HG03139 (cell line): ENCODE measurements around the gene HJURP.

Source experiments
- ATAC-seq: cut with Tn5 transposase; IDR thresholded peaks from one replicate; pipeline ENCODE4 v1.9.1; 2021; ENCODE audit not compliant: unreplicated experiment

HJURP gene

DNA sequence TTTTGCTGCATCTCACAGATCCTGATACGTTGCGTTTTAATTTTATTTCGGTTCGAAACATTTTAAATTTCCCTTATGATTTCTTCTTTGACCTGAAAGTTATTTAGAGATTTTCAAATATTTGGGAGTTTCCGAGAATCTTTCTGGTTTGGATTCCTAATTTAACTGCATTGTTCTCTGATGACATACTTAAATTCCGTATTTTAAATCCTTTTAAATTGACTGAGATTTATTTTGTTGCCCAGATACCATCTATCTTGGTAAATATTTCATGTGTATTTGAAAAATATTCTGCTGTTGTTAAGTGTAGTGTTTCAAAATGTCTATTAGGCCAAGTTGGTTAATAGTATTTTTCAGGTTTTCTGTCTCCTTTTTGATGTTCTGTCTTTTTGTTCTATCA is 38.5 kb downstream of the HJURP start:
- ATAC-seq, result no peak

GRCh38 chr2:233814056-233814835 is 40.1 kb downstream of the HJURP start:
- no peak for ATAC-seq

- no peak for ATAC-seq
Measured at GRCh38 chr2:233813236-233814055, 40.9 kb downstream of the HJURP start.

- ATAC-seq, result no peak
Measured at GRCh38 chr2:233811732-233812131, 42.6 kb downstream of the HJURP start.

DNA sequence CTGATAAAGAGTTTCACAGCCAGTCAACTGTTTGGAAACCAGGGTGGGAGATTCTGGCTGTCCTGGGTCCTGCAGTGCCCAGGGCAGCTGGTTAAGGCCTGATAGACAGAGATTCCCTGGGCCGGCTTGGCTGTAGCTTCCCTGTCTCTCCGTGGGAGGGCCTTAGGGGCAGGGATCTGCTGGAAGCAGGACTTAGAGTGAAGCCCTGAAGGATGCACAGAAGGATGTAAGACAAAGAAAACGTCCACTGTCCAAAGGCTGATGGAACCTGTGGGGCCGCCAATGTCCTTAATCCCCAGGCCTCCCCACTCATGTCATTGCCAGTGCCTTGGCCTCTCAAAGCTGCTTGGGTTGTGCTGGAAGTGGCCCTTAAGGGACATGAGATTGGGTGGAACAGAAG is 43.2 kb downstream of the HJURP start:
- ATAC-seq, result no peak

DNA sequence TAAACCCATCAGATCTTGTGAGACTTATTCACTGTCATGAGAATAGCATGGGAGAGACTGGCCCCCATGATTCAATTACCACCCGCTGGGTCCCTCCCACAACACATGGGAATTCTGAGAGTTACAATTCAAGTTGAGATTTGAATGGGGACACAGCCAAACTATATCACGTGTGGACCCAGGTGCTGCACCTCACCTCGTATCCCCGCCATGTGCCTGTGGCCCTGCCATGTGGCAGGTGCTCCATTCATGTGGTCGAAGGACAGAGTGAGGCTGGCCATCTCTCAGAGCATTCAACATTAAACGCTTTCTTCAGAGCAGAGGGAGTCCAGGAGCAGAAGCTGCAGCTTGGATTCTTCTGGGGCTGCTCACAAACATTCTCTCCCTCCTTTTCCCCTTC is 44.0 kb downstream of the HJURP start:
- ATAC-seq, result no peak

DNA sequence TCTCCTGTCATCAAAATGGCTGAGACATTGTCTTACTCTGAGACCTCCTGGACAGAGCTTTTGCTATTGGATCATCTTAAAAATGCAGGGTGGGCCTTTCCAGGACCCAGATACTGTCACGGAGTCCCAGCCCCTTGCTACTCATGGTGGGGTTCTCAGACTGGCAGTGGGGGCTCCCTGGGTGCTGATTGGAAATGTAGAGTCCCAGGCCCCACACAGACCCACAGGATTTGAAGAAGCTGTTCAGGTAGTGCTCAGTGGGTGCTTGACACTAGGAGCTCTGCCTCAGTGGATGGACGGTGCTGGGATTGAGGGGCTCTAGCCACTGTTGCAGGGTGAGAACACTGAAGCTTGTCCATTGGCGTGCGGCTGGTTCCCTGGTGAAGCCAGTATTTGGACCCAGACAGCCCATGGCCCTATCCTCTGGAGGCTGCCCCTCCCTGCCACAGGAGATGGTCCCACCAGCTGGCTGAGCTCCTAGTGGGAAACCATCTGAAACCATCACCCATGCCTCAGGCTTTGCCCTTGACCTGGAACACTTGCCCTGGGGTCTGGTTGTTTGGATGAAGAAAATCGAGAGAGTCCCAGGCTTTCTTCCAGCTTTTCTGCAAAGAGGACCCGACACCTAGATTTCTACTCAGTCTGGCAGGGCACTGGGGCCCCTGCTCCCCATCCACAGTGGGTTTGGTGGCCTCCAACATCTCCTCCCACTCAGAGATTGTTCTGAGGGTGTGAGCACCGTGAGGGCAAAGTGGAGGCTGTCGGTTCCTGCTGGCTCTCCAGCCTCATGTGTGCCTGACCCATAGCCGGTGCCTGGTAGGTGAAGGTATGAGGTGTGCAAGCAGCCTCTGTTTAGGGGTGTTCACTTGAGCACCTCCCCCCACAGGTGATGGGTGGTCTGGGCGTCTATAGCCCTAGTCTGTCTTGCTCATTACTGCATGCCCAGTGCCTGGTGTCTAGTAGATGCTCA is 46.1 kb downstream of the HJURP start:
- ATAC-seq, result no peak

GRCh38 chr2:233807215-233807865 is 47.0 kb downstream of the HJURP start:
- ATAC-seq, result no peak

GRCh38 chr2:233803994-233804393 is 50.3 kb downstream of the HJURP start:
- ATAC-seq, result no peak

DNA sequence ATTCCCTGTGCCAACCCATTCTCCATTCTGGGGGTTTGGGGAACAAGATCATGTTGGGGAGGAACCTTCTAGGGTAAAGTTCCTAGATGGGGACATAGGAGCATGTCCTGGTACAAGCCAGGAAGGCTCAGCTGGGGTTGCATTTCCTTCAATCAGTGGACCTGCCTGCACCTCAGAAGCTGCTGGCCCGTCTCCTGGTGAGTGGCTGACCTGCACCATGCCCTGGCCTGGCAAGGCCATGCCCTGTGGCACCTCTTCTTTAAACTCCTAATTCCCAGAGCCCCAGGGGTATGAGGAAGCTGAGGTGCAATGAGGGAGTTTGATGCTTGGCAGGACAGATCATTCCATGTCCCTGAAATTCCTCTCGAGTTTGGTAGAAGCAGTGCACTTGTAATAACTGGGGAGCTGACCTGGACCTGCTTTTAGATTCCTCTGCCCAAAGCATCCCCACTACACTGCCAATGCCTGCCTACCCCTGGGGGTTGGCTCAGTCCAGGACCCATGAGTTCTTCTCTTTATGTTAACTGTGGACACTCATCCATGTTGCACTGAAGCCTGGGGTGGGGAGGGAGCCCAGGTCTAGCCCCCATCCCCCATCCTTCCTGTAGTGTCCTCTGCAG is 50.9 kb downstream of the HJURP start:
- ATAC-seq, result no peak

DNA sequence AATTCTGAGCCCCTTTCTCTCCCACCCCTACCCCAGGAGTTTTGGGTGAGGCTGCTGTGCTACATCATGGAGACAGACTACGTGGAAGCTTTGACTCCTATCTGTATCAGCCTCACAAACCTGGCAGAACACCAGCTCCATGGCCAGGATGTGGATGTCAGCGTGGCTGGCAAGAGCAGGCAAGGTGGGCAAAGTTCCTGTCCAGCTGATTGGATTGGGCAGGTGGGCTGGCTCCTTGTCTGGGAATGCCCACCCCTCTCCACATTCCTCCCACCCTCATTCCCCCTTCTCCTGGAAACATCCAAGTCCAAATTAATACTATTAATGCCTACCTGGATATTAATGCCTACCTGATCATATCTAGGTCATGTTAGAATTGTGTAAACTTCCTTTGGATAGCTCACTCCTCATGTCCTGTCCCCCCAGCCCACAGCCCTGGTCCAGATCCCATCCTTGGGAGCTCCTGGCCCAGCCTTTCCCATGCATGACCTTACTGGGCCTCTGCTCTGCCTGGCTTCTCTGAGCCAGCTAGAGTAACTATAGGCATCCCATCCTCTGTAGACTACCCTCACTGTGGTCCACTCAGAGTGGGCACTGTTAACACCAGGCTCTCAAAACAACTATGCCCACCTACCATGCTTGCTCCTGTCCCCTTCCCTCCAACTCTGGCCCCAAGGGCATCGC is 52.1 kb downstream of the HJURP start:
- no peak for ATAC-seq

DNA sequence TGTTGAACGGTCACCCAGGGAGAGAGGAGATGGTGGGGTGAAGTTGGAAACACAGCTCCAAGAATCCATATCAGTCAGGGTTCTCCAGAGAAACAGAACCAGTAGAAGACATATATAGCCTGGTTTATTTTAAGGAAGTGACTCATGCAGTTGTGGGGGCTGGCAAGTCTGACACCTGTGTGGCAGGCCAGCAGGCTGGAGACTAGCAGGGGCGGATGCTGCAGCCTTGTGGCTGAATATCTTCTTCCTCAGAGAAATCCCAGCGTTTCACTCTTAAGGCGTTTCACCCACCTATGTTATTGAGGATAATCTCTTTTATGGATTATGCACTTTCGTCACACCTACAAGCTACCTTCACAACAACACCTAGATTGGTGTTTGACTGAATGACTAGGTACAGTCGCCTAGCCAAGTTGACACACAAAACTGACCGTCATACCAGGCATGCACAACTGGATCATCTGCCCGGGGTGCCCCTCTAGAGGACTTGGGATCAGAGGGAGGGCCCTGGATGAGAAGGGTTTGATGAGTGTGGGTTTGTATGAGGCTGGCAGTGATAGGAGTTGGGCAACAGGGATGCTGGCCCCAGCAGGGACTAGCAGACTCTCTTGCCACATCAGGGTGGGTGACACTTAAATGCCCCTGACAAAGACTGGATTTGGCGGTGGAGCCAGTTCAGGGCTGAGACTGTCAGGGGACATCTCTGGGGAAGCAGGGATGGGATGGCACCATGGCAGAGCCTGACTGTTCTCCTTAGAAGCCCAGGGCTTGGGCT is 52.8 kb downstream of the HJURP start:
- no peak for ATAC-seq

- no peak for ATAC-seq
Measured at GRCh38 chr2:233800208-233800607, 54.1 kb downstream of the HJURP start.

GRCh38 chr2:233799716-233800115 is 54.6 kb downstream of the HJURP start:
- no peak for ATAC-seq

DNA sequence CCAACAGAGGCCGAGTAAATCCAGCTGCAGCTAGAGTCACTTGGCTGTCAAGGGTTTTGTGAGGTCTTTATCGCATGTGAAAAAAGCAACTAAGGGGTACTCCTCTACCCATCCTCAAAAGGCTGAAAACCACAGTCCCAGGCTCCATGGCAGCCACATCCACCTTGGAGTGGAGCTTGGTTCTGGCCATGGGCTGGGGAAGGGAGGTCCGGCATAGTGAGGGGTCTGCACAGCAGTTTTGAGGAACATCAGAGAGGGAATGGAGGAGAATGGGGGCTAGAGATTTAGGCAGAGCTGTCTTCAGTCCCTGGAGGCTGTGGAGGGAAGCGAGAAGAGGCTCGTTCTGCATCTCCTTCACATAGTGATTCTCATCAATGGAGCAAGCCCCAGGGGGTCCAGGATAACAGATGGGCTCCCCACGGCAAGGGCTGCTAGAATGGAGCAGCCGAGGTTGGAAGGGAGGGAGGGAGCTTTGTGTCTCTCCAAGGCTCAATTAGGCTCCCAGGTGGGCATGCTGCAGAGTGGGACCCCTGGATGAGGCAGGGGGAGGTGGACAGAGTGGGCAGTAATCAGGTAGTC is 55.2 kb downstream of the HJURP start:
- no peak for ATAC-seq

DNA sequence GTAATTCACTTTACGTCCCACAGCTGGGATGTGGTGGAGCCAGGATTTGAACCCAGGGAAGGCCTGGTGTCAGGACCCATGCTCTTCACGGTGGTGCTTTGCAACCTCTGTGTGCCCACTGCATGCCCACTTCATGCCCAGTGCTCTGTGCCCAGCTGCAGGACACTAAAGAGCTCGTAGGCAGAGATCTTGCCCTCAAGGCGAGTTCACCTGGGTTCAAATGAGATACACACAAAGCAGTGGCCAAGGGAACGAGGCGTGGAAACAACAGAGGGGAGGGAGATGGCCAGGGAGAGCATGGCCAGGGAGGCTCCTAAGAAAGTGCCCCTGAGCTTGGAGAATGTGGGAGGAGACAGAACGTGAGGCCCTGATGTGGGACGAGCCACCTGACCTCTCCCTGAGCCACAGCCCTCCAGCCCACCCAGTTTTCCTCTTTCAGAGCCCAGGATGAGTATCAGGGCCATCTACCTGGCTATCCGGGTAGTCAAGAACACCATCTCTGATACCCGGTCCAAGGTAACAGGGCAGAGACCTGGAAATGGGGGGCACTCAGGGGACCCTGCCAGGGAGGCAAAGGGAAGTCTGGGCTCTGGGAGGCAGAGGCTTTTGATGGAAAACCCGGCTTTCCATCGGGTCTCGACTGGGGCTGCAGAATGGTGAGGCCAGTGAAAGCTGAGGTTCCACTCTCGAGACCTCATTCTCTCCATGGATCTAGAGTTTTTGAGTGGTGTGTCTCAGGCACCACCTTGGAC is 55.8 kb downstream of the HJURP start:
- no peak for ATAC-seq

GRCh38 chr2:233796254-233796653 is 58.1 kb downstream of the HJURP start:
- ATAC-seq, result no peak

GRCh38 chr2:233795735-233796171 is 58.6 kb downstream of the HJURP start:
- no peak for ATAC-seq
